ENCODE data around the gene DDX31. TPM values are rescaled to one million over a fixed set of nuclear protein-coding genes. Genes with fewer than 3 reads are reported as not detected.

The DDX31 gene
- total and polyA plus RNA-seq, 9 donors, result 8.3 to 13.2 (median 9.0) TPM

DNA sequence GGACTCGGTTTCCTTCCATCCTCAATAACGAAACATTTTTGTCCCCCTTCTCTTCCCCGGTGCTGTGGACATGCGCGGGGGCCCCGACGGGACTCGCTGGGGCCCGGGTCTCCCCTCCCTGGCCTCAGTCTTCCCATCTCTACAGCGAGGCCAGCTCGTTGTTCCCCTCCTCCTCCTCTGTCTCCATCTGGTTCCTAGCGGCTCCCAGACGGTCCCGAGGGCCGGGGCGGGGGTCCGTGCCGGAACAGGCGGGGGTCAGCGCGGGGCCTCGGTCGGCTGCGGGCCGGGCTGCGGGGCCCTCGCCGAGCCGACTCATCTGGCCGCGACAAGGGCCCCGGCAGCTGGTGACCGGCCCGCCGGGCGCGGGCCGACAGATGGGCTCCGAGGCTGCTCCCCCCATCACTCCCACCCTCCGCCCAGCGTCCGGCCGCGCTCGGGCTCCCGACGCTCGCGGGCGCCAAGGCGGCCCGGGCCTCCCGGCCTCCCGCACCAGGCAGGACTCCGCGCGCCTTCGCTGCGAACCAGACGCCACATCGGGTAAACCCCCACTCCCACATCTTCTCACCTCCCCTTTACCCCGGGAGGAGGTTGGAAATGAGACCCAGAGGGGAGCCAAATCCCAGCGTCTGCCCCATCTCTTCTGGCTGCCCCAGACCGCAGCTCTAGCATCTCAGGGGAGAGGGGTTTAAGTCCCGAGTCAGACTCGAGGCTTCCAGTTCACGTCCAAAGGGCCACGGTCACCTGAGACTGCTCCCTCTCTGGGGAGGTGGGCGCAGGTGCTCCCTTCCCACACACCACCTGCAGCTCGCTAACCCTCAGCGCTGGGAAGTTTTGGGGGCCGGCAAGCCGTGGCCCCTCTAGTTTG lies 79.2 kb downstream of the DDX31 start:
- Histone ChIP-seq H3K4me3 (ENCODE audit: low read length) (no peak overlapping the region), H3K27ac (ENCODE audit: low read length) (no peak overlapping the region), H3K27me3 (ENCODE audit: control insufficient read depth, insufficient read depth, low read length) (peaks cover 78% of the 10 kb centered on the region), H3K36me3 (ENCODE audit: control insufficient read depth, insufficient read depth, low read length) (peaks cover 12% of the 10 kb centered on the region), H3K9me3 (replicated peaks; ENCODE audit: control insufficient read depth, low read depth, low read length) (no peaks in the 10 kb centered on the region), H3K4me1 (ENCODE audit: control insufficient read depth, insufficient read depth, low read length) (peaks cover 3% of the 10 kb centered on the region)
- DNase-seq, result no peak
- 0% methylated on average over 57 of the region's 73 CpGs for WGBS (ENCODE audit: insufficient coverage)

DNA sequence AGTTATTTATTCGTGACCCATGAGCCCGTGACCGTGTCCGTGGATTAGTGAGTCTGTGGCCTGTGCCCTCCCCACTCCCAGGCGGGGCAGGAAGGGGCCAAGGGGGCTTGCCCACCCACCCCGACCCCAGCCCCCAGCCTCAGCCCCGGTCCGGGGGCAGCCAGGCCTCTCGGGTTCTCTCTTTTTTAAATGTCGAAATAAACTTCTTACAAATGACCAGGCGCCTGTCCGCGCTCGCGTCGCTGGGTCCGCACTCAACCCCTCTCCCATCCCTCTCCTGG lies 79.8 kb downstream of the DDX31 start:
- H3K9me3 ChIP-seq (replicated peaks; ENCODE audit: control insufficient read depth, low read depth, low read length), result no peaks in the 10 kb centered on the region
- WGBS (ENCODE audit: insufficient coverage), result under 1% methylated on average over 14 of the region's 17 CpGs
- DNase-seq, result no peak
- H3K4me3 ChIP-seq (ENCODE audit: low read length), result no peak overlapping the region
- H3K36me3 ChIP-seq (ENCODE audit: control insufficient read depth, insufficient read depth, low read length), result peaks cover 8% of the 10 kb centered on the region
- H3K27ac ChIP-seq (ENCODE audit: low read length), result no peak overlapping the region
- H3K27me3 ChIP-seq (ENCODE audit: control insufficient read depth, insufficient read depth, low read length), result peaks cover 83% of the 10 kb centered on the region
- H3K4me1 ChIP-seq (ENCODE audit: control insufficient read depth, insufficient read depth, low read length), result peaks cover 3% of the 10 kb centered on the region

DNA sequence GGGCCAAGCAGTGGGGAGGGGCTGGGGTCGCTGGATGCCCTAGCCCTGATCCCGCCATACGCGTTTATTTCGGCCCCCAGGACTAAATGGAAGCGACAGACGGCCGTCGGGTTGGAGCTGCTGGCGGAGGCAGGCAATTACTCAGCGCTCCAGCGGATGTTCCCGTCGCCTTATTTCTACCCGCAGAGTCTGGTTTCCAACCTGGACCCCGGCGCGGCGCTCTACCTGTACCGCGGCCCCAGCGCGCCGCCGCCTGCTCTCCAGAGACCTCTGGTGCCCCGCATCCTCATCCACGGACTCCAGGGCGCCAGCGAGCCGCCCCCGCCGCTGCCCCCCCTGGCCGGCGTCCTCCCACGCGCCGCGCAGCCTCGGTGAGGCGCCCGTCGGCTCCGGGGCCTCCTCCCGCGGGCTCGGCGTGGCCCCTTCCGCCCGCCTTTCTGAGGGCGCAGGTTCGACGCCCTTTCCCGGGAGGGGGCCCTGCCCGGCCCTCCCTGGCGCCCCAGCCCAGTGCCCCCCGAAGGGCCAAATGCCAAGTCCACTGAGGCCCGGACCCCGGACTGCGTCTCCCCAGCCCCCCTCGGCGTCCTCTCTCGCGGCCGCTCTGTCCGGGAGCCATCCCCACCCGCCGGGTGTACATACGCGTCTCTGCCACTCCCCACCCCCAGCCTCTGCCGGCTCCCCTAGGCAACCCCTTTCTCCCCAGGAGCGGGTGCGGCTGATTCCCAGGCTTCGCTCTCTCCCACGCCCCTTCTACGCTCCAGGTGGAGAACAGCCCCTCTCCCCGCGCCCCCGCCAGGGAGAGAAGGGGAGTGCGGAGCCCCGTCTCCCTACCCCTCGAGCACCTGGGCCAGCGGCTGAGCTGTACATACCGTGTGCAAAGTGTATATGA lies 80.4 kb downstream of the DDX31 start:
- Histone ChIP-seq H3K36me3 (ENCODE audit: control insufficient read depth, insufficient read depth, low read length) (peaks cover 5% of the 10 kb centered on the region), H3K4me1 (ENCODE audit: control insufficient read depth, insufficient read depth, low read length) (peaks cover 3% of the 10 kb centered on the region), H3K27ac (ENCODE audit: low read length) (no peak overlapping the region), H3K4me3 (ENCODE audit: low read length) (no peak overlapping the region), H3K27me3 (ENCODE audit: control insufficient read depth, insufficient read depth, low read length) (peaks cover 89% of the 10 kb centered on the region), H3K9me3 (replicated peaks; ENCODE audit: control insufficient read depth, low read depth, low read length) (no peaks in the 10 kb centered on the region)
- DNase-seq, result no peak
- under 1% methylated on average over 73 of the region's 83 CpGs for WGBS (ENCODE audit: insufficient coverage)

DNA sequence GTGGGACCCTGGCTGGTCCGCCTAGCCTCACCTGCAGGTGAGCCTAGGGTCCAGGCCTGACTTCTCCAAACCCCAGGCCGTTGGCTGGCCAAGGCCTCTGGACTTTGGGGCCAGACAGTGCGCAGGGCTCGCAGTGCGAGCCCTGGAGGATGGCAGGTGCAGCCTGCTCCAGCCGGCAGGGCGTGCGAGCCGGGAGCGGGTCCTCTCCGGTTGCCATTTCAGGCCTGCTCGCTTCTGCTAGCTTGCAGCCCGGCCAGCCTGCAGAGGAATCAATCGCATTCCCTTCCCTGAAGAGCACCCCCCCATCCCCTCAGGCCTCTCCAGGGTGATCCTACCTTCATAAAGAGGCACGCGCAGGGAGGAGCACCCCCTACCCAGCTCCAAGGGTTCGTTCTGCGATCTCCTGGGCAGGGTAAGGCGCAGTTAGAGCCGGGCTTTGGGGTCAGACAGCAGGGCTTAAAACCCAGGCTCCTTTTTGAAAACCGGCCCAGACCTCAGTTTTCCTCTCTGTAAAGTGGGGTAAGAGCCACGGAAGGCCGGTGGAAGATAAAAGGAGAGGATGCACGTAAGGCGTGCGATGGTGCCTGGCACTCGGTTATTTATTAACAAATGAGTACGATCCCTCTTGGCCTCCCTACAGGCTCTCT lies 81.2 kb downstream of the DDX31 start:
- WGBS (ENCODE audit: insufficient coverage), result 2% methylated on average over 20 of the region's 28 CpGs
- no peak overlapping the region for H3K4me3 ChIP-seq (ENCODE audit: low read length)
- no peak for DNase-seq
- no peaks in the 10 kb centered on the region for H3K9me3 ChIP-seq (replicated peaks; ENCODE audit: control insufficient read depth, low read depth, low read length)
- H3K4me1 ChIP-seq (ENCODE audit: control insufficient read depth, insufficient read depth, low read length), result peaks cover 3% of the 10 kb centered on the region
- no peak overlapping the region for H3K27ac ChIP-seq (ENCODE audit: low read length)
- H3K36me3 ChIP-seq (ENCODE audit: control insufficient read depth, insufficient read depth, low read length), result peaks cover 4% of the 10 kb centered on the region
- peaks cover 95% of the 10 kb centered on the region for H3K27me3 ChIP-seq (ENCODE audit: control insufficient read depth, insufficient read depth, low read length)

DNA sequence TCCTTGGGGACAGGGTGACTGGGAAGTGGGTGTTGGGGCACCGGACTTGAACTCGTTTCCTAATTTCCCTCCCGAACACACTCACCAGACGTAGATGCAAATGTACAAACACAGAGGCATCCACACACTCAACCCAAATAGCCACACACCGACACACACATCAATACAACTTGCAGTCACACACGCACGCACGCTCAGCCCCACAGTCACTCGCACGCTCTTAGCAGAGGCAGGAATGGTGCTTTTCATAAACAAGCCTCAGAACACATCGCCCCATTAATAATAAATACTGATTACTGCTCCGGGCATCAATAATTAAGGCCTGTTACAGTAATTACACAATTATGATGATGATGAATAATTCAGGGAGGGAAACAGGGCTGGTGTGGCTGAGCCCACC lies 81.7 kb downstream of the DDX31 start:
- peaks cover 96% of the 10 kb centered on the region for H3K27me3 ChIP-seq (ENCODE audit: control insufficient read depth, insufficient read depth, low read length)
- H3K4me3 ChIP-seq (ENCODE audit: low read length), result no peak overlapping the region
- no peaks in the 10 kb centered on the region for H3K9me3 ChIP-seq (replicated peaks; ENCODE audit: control insufficient read depth, low read depth, low read length)
- no peak overlapping the region for H3K27ac ChIP-seq (ENCODE audit: low read length)
- 0% methylated on average over 2 of the region's 12 CpGs for WGBS (ENCODE audit: insufficient coverage)
- H3K4me1 ChIP-seq (ENCODE audit: control insufficient read depth, insufficient read depth, low read length), result peaks cover 3% of the 10 kb centered on the region
- DNase-seq, result no peak
- no peaks in the 10 kb centered on the region for H3K36me3 ChIP-seq (ENCODE audit: control insufficient read depth, insufficient read depth, low read length)

DNA sequence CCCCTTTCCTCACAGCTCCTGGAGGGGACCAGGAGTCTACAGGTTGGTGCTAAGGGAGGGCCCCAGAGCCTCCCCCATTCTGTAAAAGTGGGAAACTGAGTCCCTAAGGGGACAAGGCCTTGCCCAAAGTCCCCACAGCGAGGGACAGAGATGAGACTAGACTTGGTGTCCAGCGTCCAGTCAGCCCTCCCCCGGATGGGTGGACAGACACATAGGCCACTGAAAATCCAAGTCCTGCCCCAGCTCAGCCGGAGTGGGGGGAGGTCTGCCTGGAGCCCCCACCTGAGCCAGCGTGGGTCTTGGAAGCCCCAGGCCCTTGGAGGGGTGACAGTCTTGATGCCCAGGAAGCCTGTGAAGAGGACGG lies 82.2 kb downstream of the DDX31 start:
- 19% methylated on average over 4 of the region's 6 CpGs for whole genome bisulfite sequencing (ENCODE audit: insufficient coverage)
- no peak overlapping the region for H3K27ac ChIP-seq (ENCODE audit: low read length)

DNA sequence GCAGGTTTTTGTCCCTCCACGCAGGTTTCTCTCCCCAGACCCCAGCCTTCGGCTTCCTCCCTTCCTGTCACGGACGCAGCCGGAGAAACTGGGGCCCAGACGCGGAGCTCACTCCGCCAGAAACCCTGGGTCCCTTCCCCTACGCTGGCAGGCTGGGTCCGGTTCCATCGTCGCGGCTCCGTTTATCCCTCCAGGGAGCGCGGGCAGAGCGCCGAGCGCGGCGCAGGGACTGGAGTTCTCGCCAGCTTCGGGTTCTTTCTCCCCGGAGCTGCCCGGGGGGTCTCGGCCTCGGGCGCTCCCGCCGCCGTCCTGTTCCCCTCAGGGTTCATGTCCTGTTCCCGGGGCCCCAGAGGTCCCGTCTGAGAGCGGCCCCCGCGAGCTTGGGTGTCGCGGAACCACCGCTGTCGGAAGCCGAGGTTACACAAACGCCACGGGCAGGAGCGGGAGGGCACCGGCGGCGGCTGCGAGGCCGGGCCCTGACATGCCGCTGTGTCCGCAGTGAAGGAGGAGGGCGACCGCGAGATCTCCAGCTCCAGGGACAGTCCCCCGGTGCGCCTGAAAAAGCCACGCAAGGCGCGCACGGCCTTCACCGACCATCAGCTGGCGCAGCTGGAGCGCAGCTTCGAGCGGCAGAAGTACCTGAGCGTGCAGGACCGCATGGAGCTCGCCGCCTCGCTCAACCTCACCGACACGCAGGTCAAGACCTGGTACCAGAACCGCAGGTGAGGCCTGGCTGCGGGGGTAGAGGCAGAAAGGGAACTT lies 82.8 kb downstream of the DDX31 start:
- 1% methylated on average over 67 of the region's 74 CpGs for WGBS (ENCODE audit: insufficient coverage)
- DNase-seq, result no peak
- H3K4me1 ChIP-seq (ENCODE audit: control insufficient read depth, insufficient read depth, low read length), result peaks cover 3% of the 10 kb centered on the region
- H3K27me3 ChIP-seq (ENCODE audit: control insufficient read depth, insufficient read depth, low read length), result peaks cover 99% of the 10 kb centered on the region
- H3K4me3 ChIP-seq (ENCODE audit: low read length), result no peak overlapping the region
- H3K9me3 ChIP-seq (replicated peaks; ENCODE audit: control insufficient read depth, low read depth, low read length), result no peaks in the 10 kb centered on the region
- no peak overlapping the region for H3K27ac ChIP-seq (ENCODE audit: low read length)
- H3K36me3 ChIP-seq (ENCODE audit: control insufficient read depth, insufficient read depth, low read length), result no peaks in the 10 kb centered on the region

More for the DNA sequence above, 82.2 kb downstream of the DDX31 start:
- H3K4me1 ChIP-seq (ENCODE audit: control insufficient read depth, insufficient read depth, low read length), result peaks cover 3% of the 10 kb centered on the region
- no peak for DNase-seq
- no peaks in the 10 kb centered on the region for H3K36me3 ChIP-seq (ENCODE audit: control insufficient read depth, insufficient read depth, low read length)
- no peaks in the 10 kb centered on the region for H3K9me3 ChIP-seq (replicated peaks; ENCODE audit: control insufficient read depth, low read depth, low read length)
- H3K27me3 ChIP-seq (ENCODE audit: control insufficient read depth, insufficient read depth, low read length), result peaks cover 99% of the 10 kb centered on the region
- H3K4me3 ChIP-seq (ENCODE audit: low read length), result no peak overlapping the region

DNA sequence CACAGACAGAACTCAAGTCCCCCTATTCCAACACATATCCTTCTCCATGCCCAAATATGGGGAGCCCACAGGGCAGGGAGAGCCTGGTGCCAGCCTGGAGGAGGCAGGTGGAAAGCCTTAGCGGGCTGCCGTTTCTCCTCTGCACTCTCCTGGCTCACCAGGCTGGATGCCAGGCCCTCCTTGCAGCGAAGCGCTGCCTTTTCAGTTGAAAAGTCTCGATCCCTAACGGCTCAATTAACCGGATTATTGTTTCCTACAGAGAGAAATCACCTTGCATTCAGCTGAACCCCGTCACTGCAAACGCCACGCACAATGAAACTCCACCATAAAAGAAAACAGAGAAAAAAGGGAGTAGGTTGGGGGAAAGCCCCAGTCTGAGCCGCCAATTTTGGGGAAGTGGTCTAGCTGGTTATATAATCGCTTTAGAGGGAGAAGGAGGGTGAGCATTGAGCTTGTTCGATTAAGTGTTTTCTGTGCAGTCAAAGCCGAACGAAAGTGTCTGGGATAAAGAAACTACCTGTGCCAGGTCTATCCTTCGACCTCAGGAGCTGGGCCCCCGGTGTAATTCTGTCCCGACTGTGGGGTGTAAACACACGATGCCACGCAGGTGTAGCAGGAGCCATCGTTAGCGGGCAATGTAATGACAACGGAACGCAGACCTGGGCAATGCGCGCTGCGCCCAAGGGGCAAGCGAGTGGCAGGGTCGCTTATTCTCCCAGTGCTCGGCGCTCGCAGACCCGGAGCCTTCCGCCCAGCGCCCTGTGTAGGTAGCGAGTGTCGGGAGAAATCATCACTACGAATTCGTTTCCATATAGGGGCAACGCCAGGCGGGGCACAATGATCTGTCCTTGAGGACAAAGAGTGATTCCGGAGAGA lies 83.6 kb downstream of the DDX31 start:
- no peak overlapping the region for H3K27ac ChIP-seq (ENCODE audit: low read length)
- no peaks in the 10 kb centered on the region for H3K9me3 ChIP-seq (replicated peaks; ENCODE audit: control insufficient read depth, low read depth, low read length)
- no peaks in the 10 kb centered on the region for H3K36me3 ChIP-seq (ENCODE audit: control insufficient read depth, insufficient read depth, low read length)
- no peak for DNase-seq
- WGBS (ENCODE audit: insufficient coverage), result 1% methylated on average over 36 of the region's 42 CpGs
- peaks cover 99% of the 10 kb centered on the region for H3K27me3 ChIP-seq (ENCODE audit: control insufficient read depth, insufficient read depth, low read length)
- H3K4me1 ChIP-seq (ENCODE audit: control insufficient read depth, insufficient read depth, low read length), result peaks cover 10% of the 10 kb centered on the region
- H3K4me3 ChIP-seq (ENCODE audit: low read length), result no peak overlapping the region
